C4-2B (cell line): ENCODE results near the gene ILDR1.

Source experiments
- CTCF ChIP-seq: fragments of 450-650 bp; conservative IDR thresholded peaks from 2 replicates; pipeline ENCODE4 v1.5.1; 2017; ENCODE audit warnings: mild to moderate bottlenecking
- ZFX ChIP-seq: fragments of 450-650 bp; IDR thresholded peaks from 2 replicates; pipeline ENCODE4 v1.6.1; 2017

GRCh38 chr3:121985846-121986245 lies 36.2 kb downstream of the ILDR1 start:
- TF ChIP-seq CTCF = no peak
- no peak for TF ChIP-seq ZFX
